B cell (primary cell): ENCODE results near the gene MGA. TPM values are rescaled to one million over a fixed set of nuclear protein-coding genes. Genes with fewer than 3 reads are reported as not detected.

Experiments used
- ATAC-seq: fragments of 200-7000 bp; cut with Tn5 transposase; one replicate; pipeline ENCODE4 v1.10.0; 2021; ENCODE audit warnings: low read depth, mild to moderate bottlenecking, moderate number of reproducible peaks, moderate library complexity
- CTCF ChIA-PET: fragments of 350-600 bp; sonication (Branson Sonifier 250); formaldehyde crosslinking; loops from one replicate; lab custom pipeline; 2021; ENCODE audit warnings: antibody characterized with exemption, inconsistent platforms; lab: Charles Lee
- POLR2A ChIA-PET: fragments of 350-600 bp; sonication (Branson Sonifier 250); formaldehyde crosslinking; loops from one replicate; lab custom pipeline; 2021; ENCODE audit warnings: antibody characterized with exemption; lab: Charles Lee
- DNase-seq: peaks from one replicate; pipeline ENCODE4 v3.0.0; 2013
- H2AFZ ChIP-seq: 2 replicates; pipeline ENCODE4 v1.6.1; 2012; ENCODE audit warnings: mild to moderate bottlenecking, low read depth, low read length; ENCODE audit not compliant: insufficient read depth, poor library complexity, severe bottlenecking
- H3K27ac ChIP-seq, 2 donors: 1 replicate in 1 of 2; 2 replicates in 1 of 2; pipeline ENCODE4 v1.5.1; 2012 to 2013; ENCODE audit warnings: low read length in 2 of 2, mild to moderate bottlenecking in 2 of 2, moderate library complexity in 1 of 2
- H3K27me3 ChIP-seq, 4 experiments: fragments of 200-600 bp in 1 of 4; sonication (generic) in 1 of 4; replicated peaks in 1 of 4; 1 replicate in 2 of 4; 2 replicates in 2 of 4; pipeline versions ENCODE4 v1.6.1 to v1.7.0; 2013 to 2016; ENCODE audit warnings: low read length in 3 of 4, mild to moderate bottlenecking in 2 of 4, mixed read lengths in 1 of 4, moderate library complexity in 1 of 4; ENCODE audit not compliant: insufficient read depth in 4 of 4, control insufficient read depth in 3 of 4; ENCODE audit errors: control extremely low read depth in 1 of 4
- H3K36me3 ChIP-seq, 2 experiments: replicated peaks in 1 of 2; 1 replicate in 1 of 2; 2 replicates in 1 of 2; pipeline versions ENCODE4 v1.6.1 to v1.7.1; 2013; ENCODE audit warnings: low read length in 1 of 2; ENCODE audit not compliant: insufficient read depth in 2 of 2, control insufficient read depth in 1 of 2; ENCODE audit errors: control extremely low read depth in 1 of 2, extremely low read depth in 1 of 2
- H3K4me1 ChIP-seq, 2 donors: fragments of 200-600 bp in 1 of 2; sonication (generic) in 1 of 2; 1 replicate in 1 of 2; 2 replicates in 1 of 2; pipeline versions ENCODE4 v1.5.1 to v1.6.1; 2013 to 2017; ENCODE audit warnings: low read length in 2 of 2; ENCODE audit not compliant: control insufficient read depth in 2 of 2, insufficient read depth in 2 of 2
- H3K4me2 ChIP-seq: replicated peaks from 2 replicates; pipeline ENCODE3; 2012; ENCODE audit warnings: mild to moderate bottlenecking, low read depth, low read length; ENCODE audit not compliant: poor library complexity, severe bottlenecking
- H3K4me3 ChIP-seq, 5 experiments: fragments of 200-600 bp in 1 of 5; sonication (generic) in 1 of 5; 1 replicate in 3 of 5; 2 replicates in 2 of 5; pipeline versions ENCODE4 v1.5.1 to v1.7.0; 2011 to 2016; ENCODE audit warnings: low read length in 4 of 5, mild to moderate bottlenecking in 4 of 5, low read depth in 2 of 5, control low read depth in 1 of 5, moderate library complexity in 1 of 5; ENCODE audit not compliant: insufficient read depth in 1 of 5; ENCODE audit errors: control extremely low read depth in 1 of 5, extremely low read depth in 1 of 5
- H3K79me2 ChIP-seq: fragments of 200-600 bp; sonication (generic); one replicate; pipeline ENCODE4 v1.6.0; 2016; ENCODE audit warnings: low read length; ENCODE audit not compliant: control insufficient read depth, insufficient read depth
- H3K9ac ChIP-seq: fragments of 200-600 bp; sonication (generic); 2 replicates; pipeline ENCODE4 v1.6.1; 2017; ENCODE audit warnings: mild to moderate bottlenecking, low read length, moderate library complexity
- H3K9me3 ChIP-seq, 3 donors: one replicate each; pipeline versions ENCODE4 v1.6.1 to v1.7.1; 2013; ENCODE audit warnings: low read length in 2 of 3; ENCODE audit not compliant: control insufficient read depth in 2 of 3, insufficient read depth in 1 of 3; ENCODE audit errors: control extremely low read depth in 1 of 3
- H4K20me1 ChIP-seq: 2 replicates; pipeline ENCODE4 v1.6.0; 2012; ENCODE audit warnings: mild to moderate bottlenecking, low read length; ENCODE audit not compliant: insufficient read depth, control insufficient read depth, poor library complexity, severe bottlenecking
- H3K27ac Mint-ChIP-seq: one replicate; pipeline ENCODE4 v1.8.0; 2021; ENCODE audit warnings: mixed read lengths
- H3K27me3 Mint-ChIP-seq: one replicate; pipeline ENCODE4 v1.8.0; 2021; ENCODE audit warnings: mixed read lengths
- H3K4me1 Mint-ChIP-seq: one replicate; pipeline ENCODE4 v1.8.0; 2021; ENCODE audit warnings: mixed read lengths
- H3K4me3 Mint-ChIP-seq: one replicate; pipeline ENCODE4 v1.8.0; 2021; ENCODE audit warnings: mixed read lengths
- H3K9me3 Mint-ChIP-seq: one replicate; pipeline ENCODE4 v1.8.0; 2022; ENCODE audit warnings: mixed read lengths; ENCODE audit not compliant: insufficient read depth
- CTCF ChIP-seq: fragments of 200-600 bp; IDR thresholded peaks from one replicate; pipeline ENCODE4 v1.8.0; 2022; ENCODE audit warnings: antibody characterized with exemption, mild to moderate bottlenecking
- EZH2 ChIP-seq: IDR thresholded peaks from 2 replicates; pipeline ENCODE4 v1.6.1; 2012; ENCODE audit warnings: borderline replicate concordance, low read depth, mild to moderate bottlenecking, moderate library complexity, low read length; ENCODE audit not compliant: insufficient read depth, poor library complexity, severe bottlenecking
- WGBS: methylation state at CpG from one replicate; pipeline ENCODE4 v1.1.5; 2013; ENCODE audit warnings: missing lambda C conversion rate; ENCODE audit not compliant: insufficient coverage; 5-methylcytosine and 5-hydroxymethylcytosine counted together
- intact Hi-C: fragments of 100-400 bp; cut with micrococcal nuclease; formaldehyde crosslinking; loops from one replicate; pipeline ENCODE4 v1.10.0; 2022
- polyA plus RNA-seq: library from polyadenylated mRNA; depleted of rRNA; stranded (reverse); fragments of >200 nt; gene quantifications from 2 replicates; pipeline ENCODE4 v1.2.3, GENCODE V29; 2012
- total RNA-seq, 2 donors: library from RNA; stranded (reverse); fragments of 120-200 nt in 1 of 2; gene quantifications; 1 replicate in 1 of 2; 2 replicates in 1 of 2; pipeline versions ENCODE4 v1.2.3 to v1.2.4, GENCODE V29; 2013 to 2022

The MGA gene
- total and polyA plus RNA-seq, 2 donors (not counting 1 experiment from before 2014, with no cell fraction given): 5.4 to 79.7 TPM

GRCh38 chr15:41789662-41790061 is 129.5 kb downstream of the MGA start:
- H3K4me3 ChIP-seq: no peak overlapping the region
- no peaks in the 10 kb centered on the region for H3K9me3 Mint-ChIP-seq
- no peak overlapping the region for H3K4me3 Mint-ChIP-seq
- no peak overlapping the region for H3K4me2 ChIP-seq
- H2AFZ ChIP-seq: no peak overlapping the region
- H3K27me3 ChIP-seq: no peaks in the 10 kb centered on the region
- no peaks in the 10 kb centered on the region for H3K9me3 ChIP-seq
- peaks cover 7% of the 10 kb centered on the region for H4K20me1 ChIP-seq
- intact Hi-C loops: no loop called here
- no peaks in the 10 kb centered on the region for H3K27me3 Mint-ChIP-seq
- H3K27ac Mint-ChIP-seq: no peak overlapping the region
- peaks cover 30 to 35% of the 10 kb centered on the region in 2 donors for H3K4me1 ChIP-seq
- CTCF ChIA-PET: interaction anchor here (5.2 to 5.5 kb wide), 2 partner anchors 17 to 23 kb away, joined by 24 to 45 read pairs; partner anchors contain the start of gene MAPKBP1
- peaks cover 46% of the 10 kb centered on the region for H3K4me1 Mint-ChIP-seq
- H3K9ac ChIP-seq: no peak overlapping the region
- no peak for ATAC-seq
- H3K27ac ChIP-seq: no peak overlapping the region
- no peak for DNase-seq
- peaks cover 0 to 2% of the 10 kb centered on the region in 2 experiments for H3K36me3 ChIP-seq
- TF ChIP-seq EZH2 (no peak), CTCF (no peak)
- POLR2A ChIA-PET: interaction anchor here (1.9 kb wide), 1 partner anchor 16 kb away, joined by 5 read pairs; the partner anchor contains the start of gene MAPKBP1
- H3K79me2 ChIP-seq: peaks cover 49% of the 10 kb centered on the region

GRCh38 chr15:41790169-41790568 is 130.0 kb downstream of the MGA start:
- no peak for ATAC-seq
- DNase-seq: no peak
- H3K9ac ChIP-seq: no peak overlapping the region
- H4K20me1 ChIP-seq: peaks cover 7% of the 10 kb centered on the region
- intact Hi-C loops: no loop called here
- no CpG with 5 or more reads among the region's 3 CpGs for WGBS
- ChIA-PET CTCF (interaction anchor here (1.2 to 5.5 kb wide), 3 partner anchors 17 to 94 kb away, joined by 3 to 45 read pairs (median 24); partner anchors contain the start of gene MAPKBP1), POLR2A (no interaction called here)
- TF ChIP-seq EZH2 (no peak), CTCF (no peak)
- Mint-ChIP-seq H3K27ac (no peak overlapping the region), H3K9me3 (no peaks in the 10 kb centered on the region), H3K4me3 (no peak overlapping the region), H3K4me1 (peaks cover 49% of the 10 kb centered on the region), H3K27me3 (no peaks in the 10 kb centered on the region)
- no peak overlapping the region for H3K27ac ChIP-seq
- H3K36me3 ChIP-seq: peaks cover 0 to 2% of the 10 kb centered on the region in 2 experiments
- H3K4me1 ChIP-seq: peaks cover 31 to 37% of the 10 kb centered on the region in 2 donors
- peaks cover 47% of the 10 kb centered on the region for H3K79me2 ChIP-seq
- no peaks in the 10 kb centered on the region for H3K27me3 ChIP-seq
- H2AFZ ChIP-seq: no peak overlapping the region
- no peak overlapping the region for H3K4me2 ChIP-seq
- H3K4me3 ChIP-seq: no peak overlapping the region
- H3K9me3 ChIP-seq: no peaks in the 10 kb centered on the region
